ENCODE measurements around the gene ATP9B. TPM values are rescaled to one million over a fixed set of nuclear protein-coding genes. Genes with fewer than 3 reads are reported as not detected.

Gene ATP9B
- polyA plus RNA-seq, 1 of the 3 experiments (the other 2 are of a cell fraction) = 11.2 TPM

DNA sequence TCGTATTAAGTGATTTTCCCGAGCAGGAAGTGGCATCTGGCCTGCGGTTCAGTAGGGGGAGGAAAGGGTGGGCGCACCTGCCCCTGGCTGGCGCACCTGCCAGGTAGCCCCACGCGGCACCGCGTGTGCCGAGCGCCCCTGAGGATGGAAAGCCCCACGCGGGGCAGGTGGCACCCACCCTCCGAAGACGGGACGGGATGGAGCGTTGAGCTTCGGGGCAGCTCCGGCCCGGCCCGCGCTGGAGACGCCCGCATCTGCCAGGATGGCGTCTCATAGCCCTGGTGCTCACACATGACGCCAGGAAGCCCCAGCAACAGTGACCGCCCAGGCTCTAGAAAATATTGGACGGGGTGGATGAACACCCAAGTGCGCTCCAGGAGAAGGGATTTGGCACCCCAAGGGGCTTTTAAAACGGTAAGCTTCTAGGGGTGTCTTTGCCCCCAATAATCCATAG lies 324.0 kb downstream of the ATP9B start:
- Histone ChIP-seq H2AFZ (ENCODE audit: low read depth) (no peak overlapping the region), H3K9me2 (no peaks in the 10 kb centered on the region), H3K27ac (ENCODE audit: low read depth in 2 of 2, low read length in 1 of 2) (no peak overlapping the region), H3K36me3 (replicated peaks in 1 of 2; ENCODE audit: control insufficient read depth in 1 of 2, insufficient read depth in 2 of 2, low read length in 1 of 2) (no peaks in the 10 kb centered on the region), H4K20me1 (ENCODE audit: insufficient read depth) (0 out of 2 replicates have a peak, but pooled peaks cover 3% of the 10 kb centered on the region), H3K4me1 (ENCODE audit: control insufficient read depth in 1 of 2, insufficient read depth in 2 of 2, low read depth in 1 of 2, low read length in 1 of 2) (no peaks in the 10 kb centered on the region; a peak in 1 of 4 replicates), H3K9me3 (no peaks in the 10 kb centered on the region), H3F3A (replicated peaks; ENCODE audit: insufficient read depth) (no peaks in the 10 kb centered on the region), H3K27me3 (ENCODE audit: insufficient read depth) (peaks cover 76% of the 10 kb centered on the region), H3K4me2 (peak overlapping the region; percentile 47; the same call in 1 of the 2 replicates), H3K79me2 (ENCODE audit: insufficient read depth) (no peaks in the 10 kb centered on the region), H3K4me3 (ENCODE audit: low read depth in 2 of 2, low read length in 1 of 2) (peak overlapping the region in 1 of 2 experiments; percentile 23; a peak in 1 of 4 replicates), H3K9ac (no peak overlapping the region)
- WGBS (ENCODE audit: low lambda C conversion rate) = 7% methylated on average over 6 of the region's 30 CpGs
- CTCF ChIA-PET = interaction anchor here (0.7 to 2.0 kb wide), 3 partner anchors 13 to 252 kb away, joined by 3 to 13 read pairs (median 4); no protein-coding TSS in a partner anchor
- no peak for TF ChIP-seq MXI1 (IDR thresholded peaks at IDR 0.05; ENCODE audit: low read depth, low read length)
- no peak for TF ChIP-seq FOXM1 (IDR thresholded peaks at IDR 0.05; ENCODE audit: low read depth)
- TF ChIP-seq MEF2A (IDR thresholded peaks at IDR 0.05; ENCODE audit: borderline replicate concordance, low read depth) = no peak
- no peak for TF ChIP-seq EZH2phosphoT487 (IDR thresholded peaks at IDR 0.05; ENCODE audit: borderline replicate concordance, low read depth)
- no peak for TF ChIP-seq GATA2 (CRISPR knock-in tag; IDR thresholded peaks at IDR 0.05)
- TF ChIP-seq YY1 (IDR thresholded peaks at IDR 0.05; ENCODE audit: low read depth) = no peak
- no peak for TF ChIP-seq RAD21 (IDR thresholded peaks at IDR 0.05; ENCODE audit: low read length)
- no peak for TF ChIP-seq FOSL2 (IDR thresholded peaks at IDR 0.05; ENCODE audit: borderline replicate concordance, low read depth)
- TF ChIP-seq, protein P1, sequence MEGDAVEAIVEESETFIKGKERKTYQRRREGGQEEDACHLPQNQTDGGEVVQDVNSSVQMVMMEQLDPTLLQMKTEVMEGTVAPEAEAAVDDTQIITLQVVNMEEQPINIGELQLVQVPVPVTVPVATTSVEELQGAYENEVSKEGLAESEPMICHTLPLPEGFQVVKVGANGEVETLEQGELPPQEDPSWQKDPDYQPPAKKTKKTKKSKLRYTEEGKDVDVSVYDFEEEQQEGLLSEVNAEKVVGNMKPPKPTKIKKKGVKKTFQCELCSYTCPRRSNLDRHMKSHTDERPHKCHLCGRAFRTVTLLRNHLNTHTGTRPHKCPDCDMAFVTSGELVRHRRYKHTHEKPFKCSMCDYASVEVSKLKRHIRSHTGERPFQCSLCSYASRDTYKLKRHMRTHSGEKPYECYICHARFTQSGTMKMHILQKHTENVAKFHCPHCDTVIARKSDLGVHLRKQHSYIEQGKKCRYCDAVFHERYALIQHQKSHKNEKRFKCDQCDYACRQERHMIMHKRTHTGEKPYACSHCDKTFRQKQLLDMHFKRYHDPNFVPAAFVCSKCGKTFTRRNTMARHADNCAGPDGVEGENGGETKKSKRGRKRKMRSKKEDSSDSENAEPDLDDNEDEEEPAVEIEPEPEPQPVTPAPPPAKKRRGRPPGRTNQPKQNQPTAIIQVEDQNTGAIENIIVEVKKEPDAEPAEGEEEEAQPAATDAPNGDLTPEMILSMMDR (IDR thresholded peaks at IDR 0.05) = no peak
- no peak for TF ChIP-seq TAF1 (IDR thresholded peaks at IDR 0.05; ENCODE audit: borderline replicate concordance, low read depth, low read length)
- TF ChIP-seq FOXJ3 (CRISPR knock-in tag; IDR thresholded peaks at IDR 0.05) = no peak
- TF ChIP-seq, protein P2, sequence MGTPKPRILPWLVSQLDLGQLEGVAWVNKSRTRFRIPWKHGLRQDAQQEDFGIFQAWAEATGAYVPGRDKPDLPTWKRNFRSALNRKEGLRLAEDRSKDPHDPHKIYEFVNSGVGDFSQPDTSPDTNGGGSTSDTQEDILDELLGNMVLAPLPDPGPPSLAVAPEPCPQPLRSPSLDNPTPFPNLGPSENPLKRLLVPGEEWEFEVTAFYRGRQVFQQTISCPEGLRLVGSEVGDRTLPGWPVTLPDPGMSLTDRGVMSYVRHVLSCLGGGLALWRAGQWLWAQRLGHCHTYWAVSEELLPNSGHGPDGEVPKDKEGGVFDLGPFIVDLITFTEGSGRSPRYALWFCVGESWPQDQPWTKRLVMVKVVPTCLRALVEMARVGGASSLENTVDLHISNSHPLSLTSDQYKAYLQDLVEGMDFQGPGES (IDR thresholded peaks at IDR 0.05; ENCODE audit: low read depth, low read length) = no peak
- no peak for TF ChIP-seq SIN3A (IDR thresholded peaks at IDR 0.05; ENCODE audit: borderline replicate concordance, low read depth, low read length)
- TF ChIP-seq, protein P3, sequence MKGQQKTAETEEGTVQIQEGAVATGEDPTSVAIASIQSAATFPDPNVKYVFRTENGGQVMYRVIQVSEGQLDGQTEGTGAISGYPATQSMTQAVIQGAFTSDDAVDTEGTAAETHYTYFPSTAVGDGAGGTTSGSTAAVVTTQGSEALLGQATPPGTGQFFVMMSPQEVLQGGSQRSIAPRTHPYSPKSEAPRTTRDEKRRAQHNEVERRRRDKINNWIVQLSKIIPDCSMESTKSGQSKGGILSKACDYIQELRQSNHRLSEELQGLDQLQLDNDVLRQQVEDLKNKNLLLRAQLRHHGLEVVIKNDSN (IDR thresholded peaks at IDR 0.05; ENCODE audit: borderline replicate concordance, low read depth) = no peak
- no peak for TF ChIP-seq TEAD4 (IDR thresholded peaks at IDR 0.05; ENCODE audit: borderline replicate concordance, insufficient read depth)
- POLR2A ChIA-PET = no interaction called here
- DNase-seq = no peak
